HEK293T (cell line): Measurements from ENCODE around the gene ULK1.

ENCODE experiments used
- CTCF ChIA-PET: fragments of 350-600 bp; formaldehyde crosslinking; extraction: SDS; loops from one replicate; lab custom pipeline; 2021; ENCODE audit warnings: antibody characterized with exemption, inconsistent platforms; lab: Yijun Ruan, JAX
- POLR2A ChIA-PET: fragments of 350-600 bp; formaldehyde crosslinking; extraction: SDS; loops from one replicate; lab custom pipeline; 2020; ENCODE audit warnings: antibody characterized with exemption, inconsistent platforms; lab: Yijun Ruan, JAX
- DNase-seq: peaks from one replicate; pipeline ENCODE4 v3.0.0; 2012; ENCODE audit warnings: mixed read lengths; ENCODE audit errors: extremely low spot score
- ARNT ChIP-seq: fragments of 450-650 bp; IDR thresholded peaks from 2 replicates; pipeline ENCODE4 v1.6.1; 2017; ENCODE audit warnings: mild to moderate bottlenecking
- BHLHE40 ChIP-seq: fragments of 450-650 bp; IDR thresholded peaks from 2 replicates; pipeline ENCODE4 v1.6.1; 2016; ENCODE audit warnings: mild to moderate bottlenecking, moderate library complexity, borderline replicate concordance
- CTBP1 ChIP-seq: fragments of 450-650 bp; IDR thresholded peaks from 2 replicates; pipeline ENCODE4 v1.6.1; 2016; ENCODE audit warnings: borderline replicate concordance
- ELF4 ChIP-seq: fragments of 450-650 bp; IDR thresholded peaks from 2 replicates; pipeline ENCODE4 v1.6.1; 2017; ENCODE audit warnings: antibody characterized with exemption
- FOXA1 ChIP-seq: fragments of 450-650 bp; IDR thresholded peaks from 2 replicates; pipeline ENCODE4 v1.6.1; 2016; ENCODE audit warnings: mild to moderate bottlenecking
- FOXK2 ChIP-seq: fragments of 450-650 bp; IDR thresholded peaks from 2 replicates; pipeline ENCODE4 v1.6.1; 2016; ENCODE audit warnings: mild to moderate bottlenecking
- FOXM1 ChIP-seq: fragments of 450-650 bp; IDR thresholded peaks from 2 replicates; pipeline ENCODE4 v1.6.1; 2017; ENCODE audit warnings: mild to moderate bottlenecking, borderline replicate concordance
- HDGF ChIP-seq: fragments of 450-650 bp; IDR thresholded peaks from 2 replicates; pipeline ENCODE4 v1.6.1; 2017; ENCODE audit warnings: antibody characterized with exemption, borderline replicate concordance
- L3MBTL2 ChIP-seq: fragments of 450-650 bp; conservative IDR thresholded peaks from 2 replicates; pipeline ENCODE4 v1.6.1; 2016; ENCODE audit warnings: mild to moderate bottlenecking
- LEF1 ChIP-seq: fragments of 450-650 bp; IDR thresholded peaks from 2 replicates; pipeline ENCODE4 v1.6.1; 2017; ENCODE audit warnings: mild to moderate bottlenecking, borderline replicate concordance
- NFRKB ChIP-seq: fragments of 450-650 bp; IDR thresholded peaks from 2 replicates; pipeline ENCODE4 v1.6.1; 2016; ENCODE audit warnings: mild to moderate bottlenecking, moderate library complexity
- PKNOX1 ChIP-seq: fragments of 450-650 bp; IDR thresholded peaks from 2 replicates; pipeline ENCODE4 v1.6.1; 2016
- SP1 ChIP-seq: fragments of 450-650 bp; IDR thresholded peaks from 2 replicates; pipeline ENCODE4 v1.6.1; 2017
- SUZ12 ChIP-seq: fragments of 450-650 bp; IDR thresholded peaks from 2 replicates; pipeline ENCODE4 v1.6.1; 2016; ENCODE audit warnings: mild to moderate bottlenecking
- TARDBP ChIP-seq: fragments of 450-650 bp; IDR thresholded peaks from 2 replicates; pipeline ENCODE4 v1.6.1; 2016
- ZNF384 ChIP-seq: fragments of 450-650 bp; IDR thresholded peaks from 2 replicates; pipeline ENCODE4 v1.6.1; 2016

Gene ULK1

GRCh38 chr12:131901431-131902331, 7.3 kb downstream of the ULK1 start:
- POLR2A ChIA-PET, result no interaction called here

GRCh38 chr12:131902332-131903241, 8.2 kb downstream of the ULK1 start:
- no peak for TF ChIP-seq BHLHE40
- TF ChIP-seq PKNOX1, result no peak
- POLR2A ChIA-PET, result no interaction called here
- CTCF ChIA-PET, result no interaction called here
- no peak for DNase-seq

More at GRCh38 chr12:131901431-131902331, 7.3 kb downstream of the ULK1 start:
- DNase-seq, result no peak
- CTCF ChIA-PET, result no interaction called here
- TF ChIP-seq TARDBP, result no peak
- no peak for TF ChIP-seq FOXA1
- no peak for TF ChIP-seq CTBP1
- no peak for TF ChIP-seq FOXK2

DNA sequence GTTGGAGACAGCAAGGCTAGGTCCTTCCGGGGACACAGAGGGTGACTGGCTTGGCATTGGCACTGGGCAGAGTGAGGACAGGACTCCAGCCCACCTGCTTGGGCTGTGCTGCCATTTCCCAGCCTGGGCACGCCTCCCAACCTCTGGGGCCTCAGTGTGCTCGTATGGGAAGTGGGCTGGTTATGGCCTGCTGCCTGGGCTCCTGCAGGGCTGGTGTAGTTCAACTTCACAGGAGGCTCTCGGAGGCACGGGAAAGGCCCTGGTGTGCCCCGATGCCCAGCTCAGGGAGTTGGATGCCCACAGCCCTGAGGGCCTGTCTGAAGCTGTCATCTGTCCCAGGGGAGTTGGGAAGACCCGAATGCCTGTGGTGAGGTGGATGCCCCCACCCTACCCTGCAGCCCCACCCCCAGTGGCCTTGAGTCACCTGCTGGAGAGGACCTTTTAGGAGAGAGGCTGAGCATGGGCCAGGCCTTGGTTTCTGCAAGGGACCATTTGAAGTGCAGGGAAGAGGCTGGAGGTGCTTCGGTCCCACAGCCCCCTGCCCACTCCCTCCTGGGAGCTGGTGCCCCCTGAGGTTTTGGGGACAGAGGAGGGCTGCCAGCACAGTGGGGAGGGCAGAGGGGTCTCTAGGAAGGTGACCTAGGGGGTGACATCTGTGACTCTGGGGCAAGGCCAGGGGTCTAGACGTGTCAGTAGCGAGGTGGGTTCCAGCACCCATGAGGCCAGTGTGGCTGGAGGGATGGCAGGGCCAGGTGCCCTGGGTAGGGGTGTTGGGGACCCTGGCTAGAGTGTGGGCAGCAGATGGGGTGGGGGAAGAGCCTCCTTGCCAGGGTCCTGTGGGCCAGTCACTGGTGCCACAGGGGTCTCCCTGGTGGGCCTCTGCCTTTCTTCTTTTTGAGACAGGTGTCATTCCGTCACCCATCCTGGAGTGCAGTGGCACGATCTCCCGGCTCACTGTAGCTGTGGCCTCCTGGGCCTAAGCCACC, 9.1 kb downstream of the ULK1 start:
- CTCF ChIA-PET, result no interaction called here
- POLR2A ChIA-PET, result no interaction called here
- DNase-seq, result no peak
- TF ChIP-seq BHLHE40, result no peak
- no peak for TF ChIP-seq ARNT
- TF ChIP-seq HDGF, result no peak
- TF ChIP-seq TARDBP, result no peak
- TF ChIP-seq FOXM1, result no peak
- no peak for TF ChIP-seq PKNOX1
- TF ChIP-seq ZNF384, result no peak
- TF ChIP-seq LEF1, result no peak
- TF ChIP-seq SP1, result no peak
- TF ChIP-seq FOXA1, result no peak

- DNase-seq, result no peak
- POLR2A ChIA-PET, result no interaction called here
- CTCF ChIA-PET, result no interaction called here
- TF ChIP-seq HDGF, result no peak
- no peak for TF ChIP-seq FOXM1
- no peak for TF ChIP-seq TARDBP
- TF ChIP-seq PKNOX1, result no peak
- TF ChIP-seq L3MBTL2, result no peak
- TF ChIP-seq CTBP1, result no peak
- no peak for TF ChIP-seq SUZ12
- no peak for TF ChIP-seq ZNF384
- no peak for TF ChIP-seq NFRKB
- no peak for TF ChIP-seq SP1
- TF ChIP-seq BHLHE40, result no peak
- TF ChIP-seq ARNT, result no peak
- no peak for TF ChIP-seq LEF1
- no peak for TF ChIP-seq FOXA1
- TF ChIP-seq ELF4, result no peak
Observed at GRCh38 chr12:131904346-131904745, 9.9 kb downstream of the ULK1 start.

- TF ChIP-seq SUZ12, result no peak
- TF ChIP-seq PKNOX1, result no peak
- no peak for TF ChIP-seq L3MBTL2
- no peak for TF ChIP-seq FOXM1
- TF ChIP-seq ARNT, result no peak
- no peak for TF ChIP-seq TARDBP
- POLR2A ChIA-PET, result no interaction called here
- DNase-seq, result no peak
- CTCF ChIA-PET, result no interaction called here
Observed at GRCh38 chr12:131905081-131905629, 10.7 kb downstream of the ULK1 start.
